Measurements from ENCODE around the gene SNX10.

SNX10 gene

DNA sequence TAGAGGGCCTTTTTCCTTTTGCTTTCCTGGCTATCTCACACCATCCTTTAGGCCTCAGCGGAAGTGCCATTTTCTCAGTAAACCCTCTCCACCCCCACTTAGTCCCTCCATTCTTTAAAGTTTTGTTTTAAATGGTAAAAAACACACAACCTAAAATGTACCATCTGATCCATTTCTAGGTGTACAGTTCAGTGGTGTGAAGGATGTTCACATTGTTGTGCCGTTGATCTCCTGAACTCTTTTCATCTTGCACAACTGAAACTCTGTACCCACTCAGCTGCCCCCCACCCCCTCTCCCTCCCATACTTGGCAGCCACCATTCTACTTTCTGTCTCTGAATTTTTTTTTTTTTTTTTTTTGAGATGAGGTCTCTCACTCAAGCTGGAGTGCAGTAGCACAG, 52.2 kb downstream of the SNX10 start:
- H3K9me2 ChIP-seq (replicated peaks; ENCODE audit: control insufficient read depth, low read length) = no peaks in the 10 kb centered on the region
- H3K36me3 ChIP-seq (ENCODE audit: control insufficient read depth, low read length) = peaks cover 31% of the 10 kb centered on the region
- peaks cover 24% of the 10 kb centered on the region for H3K79me2 ChIP-seq (ENCODE audit: control insufficient read depth, low read length)
- no peaks in the 10 kb centered on the region for H3K9me3 ChIP-seq (ENCODE audit: control insufficient read depth, insufficient read depth, low read length)
- no peak for TF ChIP-seq EZH2phosphoT487 (IDR thresholded peaks at IDR 0.05; ENCODE audit: borderline replicate concordance, low read length)
- TF ChIP-seq, protein P1, sequence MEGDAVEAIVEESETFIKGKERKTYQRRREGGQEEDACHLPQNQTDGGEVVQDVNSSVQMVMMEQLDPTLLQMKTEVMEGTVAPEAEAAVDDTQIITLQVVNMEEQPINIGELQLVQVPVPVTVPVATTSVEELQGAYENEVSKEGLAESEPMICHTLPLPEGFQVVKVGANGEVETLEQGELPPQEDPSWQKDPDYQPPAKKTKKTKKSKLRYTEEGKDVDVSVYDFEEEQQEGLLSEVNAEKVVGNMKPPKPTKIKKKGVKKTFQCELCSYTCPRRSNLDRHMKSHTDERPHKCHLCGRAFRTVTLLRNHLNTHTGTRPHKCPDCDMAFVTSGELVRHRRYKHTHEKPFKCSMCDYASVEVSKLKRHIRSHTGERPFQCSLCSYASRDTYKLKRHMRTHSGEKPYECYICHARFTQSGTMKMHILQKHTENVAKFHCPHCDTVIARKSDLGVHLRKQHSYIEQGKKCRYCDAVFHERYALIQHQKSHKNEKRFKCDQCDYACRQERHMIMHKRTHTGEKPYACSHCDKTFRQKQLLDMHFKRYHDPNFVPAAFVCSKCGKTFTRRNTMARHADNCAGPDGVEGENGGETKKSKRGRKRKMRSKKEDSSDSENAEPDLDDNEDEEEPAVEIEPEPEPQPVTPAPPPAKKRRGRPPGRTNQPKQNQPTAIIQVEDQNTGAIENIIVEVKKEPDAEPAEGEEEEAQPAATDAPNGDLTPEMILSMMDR (IDR thresholded peaks at IDR 0.05; ENCODE audit: low read depth, low read length, poor library complexity, severe bottlenecking) = no peak
- H3K27me3 ChIP-seq (ENCODE audit: control insufficient read depth, low read length) = no peaks in the 10 kb centered on the region
- peaks cover 5% of the 10 kb centered on the region; the same call in 1 of the 2 replicates for H4K20me1 ChIP-seq (ENCODE audit: control insufficient read depth, insufficient read depth, low read depth, low read length)
- H3F3A ChIP-seq (ENCODE audit: control insufficient read depth, insufficient read depth) = no peaks in the 10 kb centered on the region
- H3K27ac ChIP-seq (ENCODE audit: low read depth, low read length) = no peak overlapping the region
- no peak overlapping the region for H3K4me2 ChIP-seq (ENCODE audit: low read length)
- peaks cover 12% of the 10 kb centered on the region for H3K4me1 ChIP-seq (ENCODE audit: control insufficient read depth, low read length)
- no peak overlapping the region for H3K4me3 ChIP-seq (ENCODE audit: low read length)

DNA sequence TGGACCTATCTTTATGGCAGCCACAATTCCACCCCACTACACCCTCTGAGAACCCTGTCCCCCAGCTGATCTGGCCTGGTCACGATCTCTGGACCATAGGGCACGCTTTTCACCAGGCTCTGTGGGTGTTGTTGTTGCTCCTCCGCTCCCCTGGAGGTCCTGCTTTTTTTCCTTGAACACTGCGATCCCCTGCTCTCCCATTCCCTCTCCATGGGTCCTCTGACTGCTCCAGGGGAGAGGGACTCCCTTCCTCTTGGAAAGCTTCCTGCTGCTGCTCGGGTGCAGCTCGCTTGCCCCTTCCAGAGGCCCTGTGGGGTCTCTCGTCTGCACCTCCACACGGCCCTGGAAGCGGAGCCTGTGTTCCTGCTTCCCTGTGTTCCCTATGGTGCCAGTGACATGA, 53.5 kb downstream of the SNX10 start:
- Histone ChIP-seq H3K36me3 (ENCODE audit: control insufficient read depth, low read length) (peaks cover 38% of the 10 kb centered on the region), H3K9me3 (ENCODE audit: control insufficient read depth, insufficient read depth, low read length) (no peaks in the 10 kb centered on the region), H3K27ac (ENCODE audit: low read depth, low read length) (no peak overlapping the region), H3K9me2 (replicated peaks; ENCODE audit: control insufficient read depth, low read length) (no peaks in the 10 kb centered on the region), H3K27me3 (ENCODE audit: control insufficient read depth, low read length) (no peaks in the 10 kb centered on the region), H3K4me3 (ENCODE audit: low read length) (no peak overlapping the region), H3K79me2 (ENCODE audit: control insufficient read depth, low read length) (peaks cover 15% of the 10 kb centered on the region), H3F3A (ENCODE audit: control insufficient read depth, insufficient read depth) (no peaks in the 10 kb centered on the region), H3K4me2 (ENCODE audit: low read length) (no peak overlapping the region), H3K4me1 (ENCODE audit: control insufficient read depth, low read length) (peaks cover 26% of the 10 kb centered on the region), H4K20me1 (ENCODE audit: control insufficient read depth, insufficient read depth, low read depth, low read length) (peaks cover 5% of the 10 kb centered on the region; the same call in 1 of the 2 replicates)
- no peak for TF ChIP-seq EZH2phosphoT487 (IDR thresholded peaks at IDR 0.05; ENCODE audit: borderline replicate concordance, low read length)
- TF ChIP-seq, protein P1 (IDR thresholded peaks at IDR 0.05; ENCODE audit: low read depth, low read length, poor library complexity, severe bottlenecking) = no peak

DNA sequence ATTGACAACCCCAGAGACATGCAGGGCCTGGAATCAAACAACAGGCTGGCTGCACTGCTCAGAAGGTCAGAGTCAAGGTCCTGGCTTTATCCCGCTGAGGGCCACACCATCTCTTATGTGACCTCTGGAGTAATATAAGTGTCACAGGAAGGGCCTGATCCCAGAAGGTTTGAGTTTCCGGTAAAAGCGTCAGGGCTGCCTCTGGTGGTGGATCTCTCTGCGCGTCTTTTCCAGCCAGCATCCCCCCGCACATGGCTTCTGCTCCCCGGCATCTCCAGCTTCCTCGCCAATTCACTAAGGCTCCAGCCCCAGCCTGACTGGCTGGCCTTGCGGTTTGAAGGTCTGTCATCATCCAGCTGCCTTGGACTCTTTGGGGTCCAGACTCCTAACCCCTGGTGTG, 54.2 kb downstream of the SNX10 start:
- Histone ChIP-seq H3K4me3 (ENCODE audit: low read length) (no peak overlapping the region), H3K27me3 (ENCODE audit: control insufficient read depth, low read length) (no peaks in the 10 kb centered on the region), H3K4me1 (ENCODE audit: control insufficient read depth, low read length) (peaks cover 26% of the 10 kb centered on the region), H3K4me2 (ENCODE audit: low read length) (no peak overlapping the region), H3K9me2 (replicated peaks; ENCODE audit: control insufficient read depth, low read length) (no peaks in the 10 kb centered on the region), H3K27ac (ENCODE audit: low read depth, low read length) (no peak overlapping the region), H3K79me2 (ENCODE audit: control insufficient read depth, low read length) (peaks cover 8% of the 10 kb centered on the region), H3K9me3 (ENCODE audit: control insufficient read depth, insufficient read depth, low read length) (no peaks in the 10 kb centered on the region), H4K20me1 (ENCODE audit: control insufficient read depth, insufficient read depth, low read depth, low read length) (peaks cover 5% of the 10 kb centered on the region; the same call in 1 of the 2 replicates), H3K36me3 (ENCODE audit: control insufficient read depth, low read length) (peaks cover 39% of the 10 kb centered on the region), H3F3A (ENCODE audit: control insufficient read depth, insufficient read depth) (no peaks in the 10 kb centered on the region)
- no peak for TF ChIP-seq EZH2phosphoT487 (IDR thresholded peaks at IDR 0.05; ENCODE audit: borderline replicate concordance, low read length)
- TF ChIP-seq, protein P1 (IDR thresholded peaks at IDR 0.05; ENCODE audit: low read depth, low read length, poor library complexity, severe bottlenecking) = no peak

Measured in DOHH2 (cell line).